ENCODE data around the gene MAML2.

GRCh38 chr11:96051820-96052219 lies 291.2 kb downstream of the MAML2 start:
- TF ChIP-seq POLR2A (IDR thresholded peaks at IDR 0.05; ENCODE audit: low read depth, low read length) (no peak), TAF1 (IDR thresholded peaks at IDR 0.05; ENCODE audit: borderline replicate concordance, low read depth, low read length) (no peak)

Measured in GM12892 (cell line).